Adrenal gland (tissue), 12 donors: ENCODE measurements around the gene ZNF451. TPM values are rescaled to one million over a fixed set of nuclear protein-coding genes. Genes with fewer than 3 reads are reported as not detected.

Experiments used
- DNase-seq, 7 donors: peaks; one replicate each; pipeline ENCODE4 v3.0.0-alpha.2; 2019 to 2020
- H3K27ac ChIP-seq, 5 donors: fragments of 200-600 bp; sonication (generic) in 4 of 5; 1 replicate in 3 of 5; 2 replicates in 2 of 5; pipeline versions ENCODE4 v1.5.1 to v1.8.0; 2016 to 2020; ENCODE audit warnings: mild to moderate bottlenecking in 1 of 5
- H3K27me3 ChIP-seq: fragments of 200-600 bp; 2 replicates; pipeline ENCODE4 v1.8.0; 2021
- H3K36me3 ChIP-seq, 2 donors: fragments of 200-600 bp; replicated peaks in 1 of 2; 1 replicate in 1 of 2; 2 replicates in 1 of 2; pipeline versions ENCODE4 v1.5.1 to v1.8.0; 2018 to 2022
- H3K4me1 ChIP-seq, 2 donors: fragments of 200-600 bp; replicated peaks in 1 of 2; 1 replicate in 1 of 2; 2 replicates in 1 of 2; pipeline versions ENCODE4 v1.5.1 to v1.8.0; 2018 to 2021
- H3K4me3 ChIP-seq, 4 donors: fragments of 200-600 bp; sonication (generic) in 3 of 4; one replicate each; pipeline ENCODE4 v1.5.1; 2016 to 2018
- H3K9me3 ChIP-seq, 3 donors: fragments of 200-600 bp; sonication (generic) in 1 of 3; replicated peaks in 1 of 3; 1 replicate in 2 of 3; 2 replicates in 1 of 3; pipeline versions ENCODE4 v1.5.1 to v1.8.0; 2016 to 2021
- CTCF ChIP-seq, 6 experiments: fragments of 450-650 bp in 4 of 6; fragments of 200-600 bp in 2 of 6; sonication (generic) in 1 of 6; IDR thresholded peaks; 1 replicate in 5 of 6; 2 replicates in 1 of 6; pipeline versions ENCODE4 v1.5.1 to v1.8.0; 2016 to 2021; ENCODE audit warnings: antibody characterized with exemption in 6 of 6, mild to moderate bottlenecking in 2 of 6, moderate library complexity in 1 of 6
- POLR2A ChIP-seq, 2 donors: fragments of 450-650 bp; IDR thresholded peaks; one replicate each; pipeline ENCODE4 v1.6.1; 2017; ENCODE audit warnings: antibody characterized with exemption in 2 of 2, mild to moderate bottlenecking in 2 of 2, moderate library complexity in 1 of 2
- WGBS, 4 donors: extraction: QIAGEN DNeasy Blood & Tissue Kit in 2 of 4; methylation state at CpG; one replicate each; pipeline versions ENCODE4 v1.1.5 to v1.1.7; 2013 to 2017; 5-methylcytosine and 5-hydroxymethylcytosine counted together
- intact Hi-C, 2 donors: fragments of 100-400 bp; cut with DNase I; formaldehyde crosslinking; loops; one replicate each; pipeline versions ENCODE4 v1.14.1 to v1.15.0; 2022 to 2023
- polyA plus RNA-seq, 3 donors: library from polyadenylated mRNA; stranded (reverse); fragments of 200-250 nt in 2 of 3; fragments of 350-450 nt in 1 of 3; fragmentation: Illumina TruSeq in 1 of 3; extraction: RNeasy Lipid Tissue Mini Kit (QIAGEN cat#74804) in 1 of 3; gene quantifications; one replicate each; pipeline ENCODE4 v1.2.3, GENCODE V29; 2013 to 2014
- total RNA-seq, 9 donors: library from RNA; depleted of rRNA in 4 of 9; stranded (reverse); fragments of >200 nt in 4 of 9; fragments of 120-200 nt in 1 of 9; fragmentation: NEBNext Ultra II Directional in 1 of 9; extraction: Animal tissue kit (Norgen Biotek cat#: 25700) in 1 of 9; gene quantifications; one replicate each; pipeline versions ENCODE4 v1.1.0 to v1.2.4, GENCODE V29; 2013 to 2023
- donor health status: healthy with polysubstance abuse.
- donor health status: Bipolar disorder and iron deficiency.
- donor health status: DM: yes; HTN: yes; CAD: no.
- donor health status: DM: no; HTN: no; CAD: no.
- donor health status: DM: no; HTN: no; CAD: no.
- donor health status: DM: yes; HTN: yes; CAD: no.

Gene ZNF451
- total and polyA plus RNA-seq, 12 donors, result 19.5 to 111 (median 53.4) TPM

GRCh38 chr6:57172136-57173055 is 82.4 kb downstream of the ZNF451 start, which contains the start of gene BAG2:
TSS of gene BAG2 (plus strand) at chr6:57172326. CDS start at chr6:57172698, 372 bp downstream.
- TF ChIP-seq CTCF (IDR thresholded peaks at IDR 0.05), result peak in 4 of 6 experiments; percentile 24 to 43 (median 33)
- TF ChIP-seq POLR2A (IDR thresholded peaks at IDR 0.05), result peak; percentile 8 to 91
- Histone ChIP-seq H3K27me3 (no peaks in the 10 kb centered on the region), H3K27ac (peak within 1 kb of the TSS; percentile 45 to 95 (median 92)), H3K36me3 (no peaks in the 10 kb centered on the region), H3K4me3 (peak within 1 kb of the TSS in 3 of 4 donors; percentile 34 to 72 (median 60)), H3K4me1 (peaks cover 13 to 22% of the 10 kb centered on the region in 2 donors), H3K9me3 (no peaks in the 10 kb centered on the region)
- WGBS, 4 donors, result 0 to 1% (median 1%) methylated on average over 13 to 97 of the region's 97 CpGs
- peak; percentile 84 to 95 (median 93) for DNase-seq
- intact Hi-C loops, result loop anchor here in 1 of 2 donors (10.0 kb wide), 1 partner anchor 52 kb away; the partner anchor contains the start of gene RAB23

- WGBS, 4 donors, result 13 to 23% (median 21%) methylated on average over 19 of the region's 19 CpGs
- peaks cover 13 to 20% of the 10 kb centered on the region in 2 donors for H3K4me1 ChIP-seq
Measured at GRCh38 chr6:57173056-57173885, 83.3 kb downstream of the ZNF451 start.

GRCh38 chr6:57173886-57174510 is 84.0 kb downstream of the ZNF451 start:
- Histone ChIP-seq H3K27me3 (no peaks in the 10 kb centered on the region), H3K27ac (peak overlapping the region in 2 of 5 donors; percentile 36 to 94), H3K9me3 (no peaks in the 10 kb centered on the region), H3K4me1 (peaks cover 13 to 16% of the 10 kb centered on the region in 2 donors), H3K36me3 (no peaks in the 10 kb centered on the region), H3K4me3 (peak overlapping the region in 2 of 4 donors; percentile 60 to 72)
- DNase-seq, result no peak
- no peak for TF ChIP-seq POLR2A (IDR thresholded peaks at IDR 0.05)
- TF ChIP-seq CTCF (IDR thresholded peaks at IDR 0.05), result no peak
- 61 to 75% (median 67%) methylated on average over 5 of the region's 5 CpGs for WGBS, 4 donors
- intact Hi-C loops, result loop anchor here in 1 of 2 donors (10.0 kb wide), 1 partner anchor 51 kb away; the partner anchor contains the start of gene RAB23

More at GRCh38 chr6:57173056-57173885, 83.3 kb downstream of the ZNF451 start:
- Histone ChIP-seq H3K27me3 (no peaks in the 10 kb centered on the region), H3K36me3 (no peaks in the 10 kb centered on the region), H3K9me3 (no peaks in the 10 kb centered on the region), H3K27ac (peak overlapping the region in 4 of 5 donors; percentile 90 to 95 (median 93)), H3K4me3 (peak overlapping the region in 3 of 4 donors; percentile 34 to 72 (median 60))
- peak in 5 of 7 donors; percentile 11 to 37 (median 29) for DNase-seq
- TF ChIP-seq CTCF (IDR thresholded peaks at IDR 0.05), result no peak
- peak in 1 of 2 donors; percentile 5 for TF ChIP-seq POLR2A (IDR thresholded peaks at IDR 0.05)
- intact Hi-C loops, result loop anchor here in 1 of 2 donors (10.0 kb wide), 1 partner anchor 52 kb away; the partner anchor contains the start of gene RAB23
